ENCODE results near the gene TRIM74. TPM values are rescaled to one million over a fixed set of nuclear protein-coding genes. Genes with fewer than 3 reads are reported as not detected.
"Not testable (repeated sequence)": the region's sequence is repeated elsewhere in the genome, so short reads cannot be mapped to it uniquely, and the experiment has no call there.

The TRIM74 gene
- total and polyA plus RNA-seq, 9 of the 15 experiments (the other 6 are each of a cell fraction or from before 2014, with no cell fraction given), result not detected

- H3K4me1 ChIP-seq (replicated peaks in 1 of 2; ENCODE audit: control insufficient read depth in 2 of 2, insufficient read depth in 2 of 2, low read length in 2 of 2); H3K79me2 ChIP-seq (ENCODE audit: control insufficient read depth, insufficient read depth, low read length); intact Hi-C loops (cut with micrococcal nuclease); in situ Hi-C loops (cut with MboI); H3K36me3 ChIP-seq (ENCODE audit: control insufficient read depth, insufficient read depth, low read length); H3K9ac ChIP-seq (ENCODE audit: insufficient read depth in 1 of 2, low read depth in 2 of 2, low read length in 2 of 2); H3K27me3 ChIP-seq (ENCODE audit: control insufficient read depth in 2 of 2, insufficient read depth in 2 of 2, low read length in 2 of 2); POLR2A ChIA-PET; H2AFZ ChIP-seq (ENCODE audit: low read depth, low read length); H3K9me3 ChIP-seq (replicated peaks; ENCODE audit: control insufficient read depth, insufficient read depth, low read depth, low read length); H3K27ac ChIP-seq (ENCODE audit: extremely low read depth, low read depth, low read length); H4K20me1 ChIP-seq (replicated peaks; ENCODE audit: control insufficient read depth, insufficient read depth, low read length); DNase-seq (ENCODE audit: extremely low read depth in 1 of 4, low spot score in 3 of 4); H3K9me1 ChIP-seq (ENCODE audit: control insufficient read depth, insufficient read depth, low read length); FAIRE-seq; CTCF ChIA-PET (ENCODE audit: low intra/inter-chr PET ratio): not testable (repeated sequence)
- TSS peak; percentile 73 for BruUV-seq (replicated peaks)
- peak; percentile 70 for ATAC-seq
- WGBS (ENCODE audit: insufficient coverage, low coverage, missing lambda C conversion rate), result 0% methylated on average over 2 of the region's 43 CpGs
- Histone ChIP-seq H3K4me2 (ENCODE audit: insufficient read depth, low read length) (peak overlapping the region; percentile 50), H3K4me3 (peak overlapping the region; percentile 25)
Observed at GRCh38 chr7:72953901-72954562, 15.2 kb downstream of the TRIM74 start.

- 80% methylated on average over 1 of the region's 6 CpGs for WGBS (ENCODE audit: insufficient coverage, low coverage, missing lambda C conversion rate)
- H3K9me1 ChIP-seq (ENCODE audit: control insufficient read depth, insufficient read depth, low read length); FAIRE-seq; BruUV-seq (replicated peaks); H3K27ac ChIP-seq (ENCODE audit: extremely low read depth, low read depth, low read length); H3K79me2 ChIP-seq (ENCODE audit: control insufficient read depth, insufficient read depth, low read length); H2AFZ ChIP-seq (ENCODE audit: low read depth, low read length); ATAC-seq; H3K27me3 ChIP-seq (ENCODE audit: control insufficient read depth in 2 of 2, insufficient read depth in 2 of 2, low read length in 2 of 2); H3K4me2 ChIP-seq (ENCODE audit: insufficient read depth, low read length); H3K4me1 ChIP-seq (replicated peaks in 1 of 2; ENCODE audit: control insufficient read depth in 2 of 2, insufficient read depth in 2 of 2, low read length in 2 of 2); CTCF ChIA-PET (ENCODE audit: low intra/inter-chr PET ratio); H3K9me3 ChIP-seq (replicated peaks; ENCODE audit: control insufficient read depth, insufficient read depth, low read depth, low read length); intact Hi-C loops (cut with micrococcal nuclease); DNase-seq (ENCODE audit: extremely low read depth in 1 of 4, low spot score in 3 of 4); H4K20me1 ChIP-seq (replicated peaks; ENCODE audit: control insufficient read depth, insufficient read depth, low read length); H3K4me3 ChIP-seq; POLR2A ChIA-PET; H3K9ac ChIP-seq (ENCODE audit: insufficient read depth in 1 of 2, low read depth in 2 of 2, low read length in 2 of 2); in situ Hi-C loops (cut with MboI): not testable (repeated sequence)
- H3K36me3 ChIP-seq (ENCODE audit: control insufficient read depth, insufficient read depth, low read length), result peaks cover 21% of the 10 kb centered on the region; the same call in 1 of the 3 replicates
Observed at GRCh38 chr7:72950432-72950831, 18.8 kb downstream of the TRIM74 start.

Measured in K562 (cell line).